Aorta (tissue), 5 donors: ENCODE data around the gene BOLA1. TPM values are rescaled to one million over a fixed set of nuclear protein-coding genes. Genes with fewer than 3 reads are reported as not detected.

Experiments
- ATAC-seq: fragments of 200-7000 bp; cut with Tn5 transposase; one replicate; pipeline ENCODE4 v1.9.1; 2022; ENCODE audit warnings: moderate library complexity; ENCODE audit not compliant: low FRiP score
- DNase-seq, 2 donors: peaks; one replicate each; pipeline ENCODE4 v3.0.0-alpha.2; 2020
- H3K27ac ChIP-seq, 2 donors: one replicate each; pipeline ENCODE4 v1.5.1; 2013; ENCODE audit warnings: low read length in 2 of 2, mild to moderate bottlenecking in 2 of 2, moderate library complexity in 2 of 2, control low read depth in 1 of 2, inconsistent platforms in 1 of 2, low read depth in 1 of 2
- H3K27me3 ChIP-seq, 2 donors: one replicate each; pipeline ENCODE4 v1.6.1; 2013; ENCODE audit warnings: control low read depth in 1 of 2, low read length in 1 of 2, mild to moderate bottlenecking in 1 of 2, moderate library complexity in 1 of 2; ENCODE audit not compliant: insufficient read depth in 2 of 2, control insufficient read depth in 1 of 2
- H3K36me3 ChIP-seq, 2 donors: one replicate each; pipeline ENCODE4 v1.6.1; 2013; ENCODE audit warnings: control low read depth in 1 of 2, low read length in 1 of 2, mild to moderate bottlenecking in 1 of 2; ENCODE audit not compliant: insufficient read depth in 2 of 2, control insufficient read depth in 1 of 2
- H3K4me1 ChIP-seq, 2 donors: one replicate each; pipeline ENCODE4 v1.6.1; 2013; ENCODE audit warnings: low read length in 2 of 2, control low read depth in 1 of 2, mild to moderate bottlenecking in 1 of 2, moderate library complexity in 1 of 2; ENCODE audit not compliant: insufficient read depth in 2 of 2, control insufficient read depth in 1 of 2
- H3K4me3 ChIP-seq, 2 donors: one replicate each; pipeline ENCODE4 v1.5.1; 2013; ENCODE audit warnings: low read length in 2 of 2, control low read depth in 1 of 2, mild to moderate bottlenecking in 1 of 2
- H3K9me3 ChIP-seq: one replicate; pipeline ENCODE4 v1.6.1; 2013; ENCODE audit warnings: mild to moderate bottlenecking, low read length; ENCODE audit not compliant: control insufficient read depth
- whole genome bisulfite sequencing, 2 donors: extraction: QIAGEN DNeasy Blood & Tissue Kit; methylation state at CpG; one replicate each; pipeline ENCODE4 v1.1.7; 2013; 5-methylcytosine and 5-hydroxymethylcytosine counted together
- intact Hi-C, 2 donors: fragments of 100-400 bp; cut with DNase I; formaldehyde crosslinking; loops; one replicate each; pipeline versions ENCODE4 v1.14.2 to v1.15.0; 2022
- polyA plus RNA-seq, 2 donors: library from polyadenylated mRNA; stranded (reverse); fragments of 200-250 nt; gene quantifications; one replicate each; pipeline ENCODE4 v1.2.3, GENCODE V29; 2013
- total RNA-seq, 2 donors: library from RNA; stranded (reverse); fragmentation: NEBNext Ultra II Directional; extraction: Animal tissue kit (Norgen Biotek cat#: 25700); gene quantifications; one replicate each; pipeline ENCODE4 v1.2.1, GENCODE V29; 2021
- donor health status: healthy with polysubstance abuse.
- donor health status: Bipolar disorder and iron deficiency.
- donor health status: DM: no; HTN: no; CAD: no.
- donor health status: DM: no; HTN: no; CAD: no.
- donor health status: DM: yes; HTN: yes; CAD: no.

The BOLA1 gene
- total and polyA plus RNA-seq, 4 donors, result 8.7 to 26.6 (median 18.1) TPM

DNA sequence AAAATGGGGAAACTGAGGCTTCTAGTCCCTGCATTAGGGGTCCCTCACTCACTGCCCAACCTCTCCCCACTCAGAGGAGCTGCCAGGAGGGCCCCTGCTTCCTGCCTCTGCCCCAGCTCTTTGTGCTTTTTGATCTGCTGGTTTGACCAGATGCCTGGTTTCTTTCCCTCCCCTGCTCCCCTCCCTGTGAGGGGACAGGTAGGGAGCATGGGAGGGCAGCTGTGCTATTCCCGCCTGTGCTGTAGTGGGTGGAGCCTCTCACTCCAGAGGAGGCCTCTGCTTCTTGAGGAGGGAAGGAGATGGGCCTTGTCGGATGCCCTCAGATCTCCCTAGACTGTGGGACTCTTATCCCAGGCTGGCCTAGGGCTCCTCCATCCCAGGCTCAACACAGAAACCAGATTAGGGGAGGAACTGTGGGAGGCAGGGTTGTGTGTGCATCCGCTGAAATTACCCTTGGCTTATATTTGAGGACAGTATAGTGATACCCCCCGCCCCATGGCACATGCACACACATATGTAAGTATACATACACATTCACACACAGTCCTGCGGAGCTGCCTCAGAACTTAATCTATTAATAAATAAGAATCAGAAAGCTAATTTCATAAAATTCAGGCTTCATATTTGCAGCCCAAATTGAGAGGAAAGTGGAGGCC, 4.6 kb downstream of the BOLA1 start:
- Histone ChIP-seq H3K27ac (no peak overlapping the region), H3K4me3 (no peak overlapping the region), H3K9me3 (no peaks in the 10 kb centered on the region), H3K36me3 (peaks cover 0 to 4% of the 10 kb centered on the region in 2 donors), H3K4me1 (no peaks in the 10 kb centered on the region), H3K27me3 (no peaks in the 10 kb centered on the region)
- ATAC-seq, result no peak
- intact Hi-C loops, result no loop called here
- no peak for DNase-seq
- 82 to 83% methylated on average over 5 of the region's 5 CpGs for WGBS, 2 donors

- Histone ChIP-seq H3K4me1 (no peaks in the 10 kb centered on the region), H3K27ac (no peak overlapping the region), H3K27me3 (no peaks in the 10 kb centered on the region), H3K4me3 (no peak overlapping the region), H3K36me3 (peaks cover 0 to 4% of the 10 kb centered on the region in 2 donors), H3K9me3 (no peaks in the 10 kb centered on the region)
- WGBS, 2 donors, result 77 to 79% methylated on average over 10 of the region's 10 CpGs
- DNase-seq (no peak), ATAC-seq (no peak)
- intact Hi-C loops, result no loop called here
Measured at GRCh38 chr1:149906570-149907075, 7.3 kb downstream of the BOLA1 start.

DNA sequence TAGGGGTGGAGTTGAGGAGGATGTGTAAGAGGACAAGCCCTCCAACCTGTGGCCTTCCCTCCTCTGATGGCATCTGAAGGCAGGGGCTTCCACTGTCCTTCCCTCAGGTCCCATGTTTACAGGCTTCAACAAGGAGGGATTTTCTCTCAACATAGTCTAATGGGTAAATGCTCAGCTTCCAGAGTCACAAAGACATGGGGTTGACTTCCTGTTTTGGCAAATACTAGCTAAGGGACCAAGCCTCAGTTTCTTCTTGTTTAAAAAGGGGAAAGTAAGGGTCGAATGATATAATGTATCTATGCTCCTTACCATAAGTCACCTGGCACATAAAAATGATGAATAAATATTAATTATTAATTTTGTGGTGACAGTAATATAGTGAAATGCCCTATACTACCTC, 15.2 kb downstream of the BOLA1 start:
- H3K36me3 ChIP-seq, result peaks cover 0 to 2% of the 10 kb centered on the region in 2 donors
- H3K4me1 ChIP-seq, result no peaks in the 10 kb centered on the region
- H3K9me3 ChIP-seq, result no peaks in the 10 kb centered on the region
- no peaks in the 10 kb centered on the region for H3K27me3 ChIP-seq
- ATAC-seq, result no peak
- no peak overlapping the region for H3K27ac ChIP-seq
- H3K4me3 ChIP-seq, result no peak overlapping the region
- WGBS, 2 donors, result 83 to 89% methylated on average over 1 of the region's 1 CpG
- no peak for DNase-seq
- intact Hi-C loops, result no loop called here

- DNase-seq, result no peak
- Histone ChIP-seq H3K4me3 (no peak overlapping the region), H3K36me3 (peaks cover 0 to 2% of the 10 kb centered on the region in 2 donors), H3K9me3 (no peaks in the 10 kb centered on the region), H3K27ac (peak overlapping the region in 1 of 2 donors; percentile 64), H3K27me3 (no peaks in the 10 kb centered on the region), H3K4me1 (no peaks in the 10 kb centered on the region)
- intact Hi-C loops, result no loop called here
- 72 to 77% methylated on average over 11 of the region's 11 CpGs for WGBS, 2 donors
- ATAC-seq, result no peak
Measured at GRCh38 chr1:149915429-149916192, 16.2 kb downstream of the BOLA1 start.

DNA sequence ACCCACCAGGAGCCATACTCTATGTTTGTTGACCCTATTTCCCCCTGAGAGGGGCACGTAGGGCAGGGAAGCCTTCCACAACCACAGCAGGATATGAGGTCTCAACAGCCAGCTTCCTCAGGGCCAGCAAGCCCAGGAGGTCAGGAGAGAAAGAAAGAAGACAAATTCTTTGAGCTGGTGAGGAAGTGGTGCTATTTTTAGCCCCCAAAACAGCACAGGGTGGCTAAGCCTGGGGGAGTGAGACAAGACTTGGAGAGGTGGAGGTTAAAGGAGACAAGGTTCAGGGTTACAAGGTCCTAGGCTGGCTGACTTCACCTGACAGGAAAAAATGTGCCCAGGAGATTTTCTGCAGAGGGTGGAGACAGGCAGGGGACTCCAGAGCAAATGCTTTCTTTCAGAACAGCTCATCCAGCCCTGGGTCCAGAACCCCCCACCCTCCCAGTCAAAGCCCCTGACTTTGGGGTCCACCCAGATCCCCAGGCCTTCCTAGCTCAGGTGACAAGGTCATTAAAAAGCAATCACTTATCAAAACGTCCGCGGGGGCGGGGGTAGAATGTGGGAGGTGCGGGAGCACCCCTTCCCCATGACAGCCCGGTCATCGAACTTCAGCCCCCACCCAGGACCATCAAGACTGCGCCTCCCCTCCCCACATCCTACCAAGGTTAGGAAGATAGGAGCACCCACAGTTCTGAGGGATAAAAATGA, 17.0 kb downstream of the BOLA1 start:
- H3K27me3 ChIP-seq, result no peaks in the 10 kb centered on the region
- H3K4me1 ChIP-seq, result no peaks in the 10 kb centered on the region
- peak overlapping the region; percentile 86 to 93 for H3K4me3 ChIP-seq
- peaks cover 0 to 2% of the 10 kb centered on the region in 2 donors for H3K36me3 ChIP-seq
- DNase-seq, result no peak
- H3K27ac ChIP-seq, result peak overlapping the region in 1 of 2 donors; percentile 64
- H3K9me3 ChIP-seq, result no peaks in the 10 kb centered on the region
- intact Hi-C loops, result no loop called here
- peak; percentile 20 for ATAC-seq
- WGBS, 2 donors, result 3 to 5% methylated on average over 9 of the region's 9 CpGs

GRCh38 chr1:149916898-149917252, 17.5 kb downstream of the BOLA1 start:
- Histone ChIP-seq H3K4me3 (peak overlapping the region; percentile 86 to 93), H3K27me3 (no peaks in the 10 kb centered on the region), H3K9me3 (no peaks in the 10 kb centered on the region), H3K4me1 (no peaks in the 10 kb centered on the region), H3K27ac (peak overlapping the region in 1 of 2 donors; percentile 13), H3K36me3 (peaks cover 0 to 2% of the 10 kb centered on the region in 2 donors)
- 0 to 2% methylated on average over 10 of the region's 10 CpGs for WGBS, 2 donors
- DNase-seq, result no peak
- intact Hi-C loops, result no loop called here
- no peak for ATAC-seq

GRCh38 chr1:149917571-149918144, 18.3 kb downstream of the BOLA1 start, which contains the start of gene SV2A:
Gene SV2A (minus strand): TSS chr1:149917844. CDS start chr1:149913840, 4,004 bp downstream.
- Histone ChIP-seq H3K27me3 (no peaks in the 10 kb centered on the region), H3K36me3 (peaks cover 0 to 2% of the 10 kb centered on the region in 2 donors), H3K27ac (peak within 1 kb of the TSS; percentile 33 to 56), H3K4me3 (peak within 1 kb of the TSS; percentile 86 to 93), H3K4me1 (no peaks in the 10 kb centered on the region), H3K9me3 (no peaks in the 10 kb centered on the region)
- 0% methylated on average over 24 of the region's 24 CpGs for WGBS, 2 donors
- ATAC-seq, result peak; percentile 85
- intact Hi-C loops, result no loop called here
- peak; percentile 72 to 89 for DNase-seq

GRCh38 chr1:149923626-149924025, 24.3 kb downstream of the BOLA1 start:
- ATAC-seq (no peak), DNase-seq (no peak)
- Histone ChIP-seq H3K27ac (no peak overlapping the region), H3K9me3 (no peaks in the 10 kb centered on the region), H3K4me1 (peaks cover 0 to 3% of the 10 kb centered on the region in 2 donors), H3K36me3 (peaks cover 8 to 10% of the 10 kb centered on the region in 2 donors), H3K27me3 (no peaks in the 10 kb centered on the region), H3K4me3 (no peak overlapping the region)
- intact Hi-C loops, result no loop called here
- WGBS, 2 donors, result 82 to 84% methylated on average over 10 of the region's 10 CpGs
